BJ (cell line): ENCODE data around the gene SLC1A3. TPM values are rescaled to one million over a fixed set of nuclear protein-coding genes. Genes with fewer than 3 reads are reported as not detected.

Experiments
- CTCF ChIA-PET: fragments of 350-600 bp; formaldehyde crosslinking; extraction: SDS; loops from one replicate; lab custom pipeline; 2021; ENCODE audit warnings: antibody characterized with exemption, inconsistent platforms; lab: Yijun Ruan, JAX
- POLR2A ChIA-PET: fragments of 300-600 bp; sonication (Branson Sonifier 250); formaldehyde crosslinking; extraction: SDS; loops from one replicate; lab custom pipeline; 2021; ENCODE audit warnings: antibody characterized with exemption; lab: Charles Lee
- DNase-seq: peaks from one replicate; pipeline ENCODE4 v3.0.0-alpha.2; 2011; ENCODE audit warnings: low read depth
- H3K27me3 ChIP-seq: 2 replicates; pipeline ENCODE4 v1.6.0; 2011; ENCODE audit warnings: low read length; ENCODE audit not compliant: control insufficient read depth, insufficient read depth
- H3K36me3 ChIP-seq: 2 replicates; pipeline ENCODE4 v1.5.1; 2011; ENCODE audit warnings: low read length; ENCODE audit not compliant: control insufficient read depth, insufficient read depth
- H3K4me3 ChIP-seq: 2 replicates; pipeline ENCODE4 v1.5.1; 2011; ENCODE audit warnings: low read depth, mild to moderate bottlenecking, control low read depth, low read length
- CTCF ChIP-seq: IDR thresholded peaks from 2 replicates; pipeline ENCODE4 v1.5.1; 2011; ENCODE audit warnings: low read depth, mild to moderate bottlenecking, control low read depth, inconsistent platforms, low read length, moderate library complexity; ENCODE audit not compliant: insufficient read depth
- polyA plus RNA-seq: library from polyadenylated mRNA; depleted of rRNA; stranded (reverse); fragments of >200 nt; gene quantifications from 2 replicates; pipeline ENCODE4 v1.2.3, GENCODE V29; 2011

The SLC1A3 gene
- polyA plus RNA-seq, 1 experiment, result 0.54 TPM

- H3K36me3 ChIP-seq, result no peaks in the 10 kb centered on the region
- ChIA-PET CTCF (no interaction called here), POLR2A (no interaction called here)
- no peak overlapping the region for H3K4me3 ChIP-seq
- no peak for TF ChIP-seq CTCF
- H3K27me3 ChIP-seq, result no peaks in the 10 kb centered on the region; the same call in 1 of the 2 replicates
- DNase-seq, result no peak
These were observed 64.1 kb downstream of the SLC1A3 start for GRCh38 chr5:36670548-36670947.

GRCh38 chr5:36675282-36675681 lies 68.9 kb downstream of the SLC1A3 start:
- POLR2A ChIA-PET, result no interaction called here
- Histone ChIP-seq H3K36me3 (no peaks in the 10 kb centered on the region), H3K4me3 (no peak overlapping the region), H3K27me3 (no peaks in the 10 kb centered on the region; the same call in 1 of the 2 replicates)
- CTCF ChIA-PET, result interaction anchor here (1.0 kb wide), 1 partner anchor 18 kb away, joined by 4 read pairs; no protein-coding TSS in a partner anchor
- DNase-seq, result no peak
- TF ChIP-seq CTCF, result no peak

- H3K27me3 ChIP-seq, result no peaks in the 10 kb centered on the region
- POLR2A ChIA-PET, result no interaction called here
- H3K4me3 ChIP-seq, result no peak overlapping the region
- H3K36me3 ChIP-seq, result no peaks in the 10 kb centered on the region
- no peak for DNase-seq
- no peak for TF ChIP-seq CTCF
- CTCF ChIA-PET, result interaction anchor here (1.4 kb wide), 1 partner anchor 12 kb away, joined by 3 read pairs; no protein-coding TSS in a partner anchor
These were observed 73.0 kb downstream of the SLC1A3 start for GRCh38 chr5:36679221-36679989.

GRCh38 chr5:36680066-36680465 lies 73.7 kb downstream of the SLC1A3 start:
- CTCF ChIA-PET, result no interaction called here

More at GRCh38 chr5:36680066-36680465, 73.7 kb downstream of the SLC1A3 start:
- no peak overlapping the region for H3K4me3 ChIP-seq
- H3K36me3 ChIP-seq, result no peaks in the 10 kb centered on the region
- TF ChIP-seq CTCF, result no peak
- no peak for DNase-seq
- POLR2A ChIA-PET, result no interaction called here
- no peaks in the 10 kb centered on the region for H3K27me3 ChIP-seq
